ENCODE measurements around the gene KPNA1. TPM values are rescaled to one million over a fixed set of nuclear protein-coding genes. Genes with fewer than 3 reads are reported as not detected.

KPNA1 gene
- polyA plus RNA-seq, 3 donors = 18.0 to 41.2 (median 38.5) TPM

- Mint-ChIP-seq H3K4me1 (peaks cover 39% of the 10 kb centered on the region), H3K27ac (peak overlapping the region; percentile 94 to 98 (median 95)), H3K36me3 (peaks cover 4 to 16% of the 10 kb centered on the region in 2 donors), H3K4me3 (peak overlapping the region; percentile 93 to 95), H3K9me3 (no peaks in the 10 kb centered on the region), H3K27me3 (ENCODE audit: low read depth in 3 of 3) (no peaks in the 10 kb centered on the region)
- Histone ChIP-seq H2AFZ (ENCODE audit: insufficient read depth, low read depth, low read length, poor library complexity, severe bottlenecking) (peak overlapping the region; percentile 84), H3K27me3 (ENCODE audit: control insufficient read depth in 2 of 2, insufficient read depth in 2 of 2, low read length in 2 of 2) (no peaks in the 10 kb centered on the region), H3K27ac (ENCODE audit: low read depth in 1 of 2, low read length in 2 of 2) (peak overlapping the region; percentile 79 to 92), H3K36me3 (replicated peaks in 1 of 2; ENCODE audit: control insufficient read depth in 1 of 2, insufficient read depth in 2 of 2, low read length in 2 of 2) (peaks cover 2 to 19% of the 10 kb centered on the region in 2 donors), H3K4me2 (replicated peaks; ENCODE audit: extremely low read depth, low read length, poor library complexity, severe bottlenecking) (peak overlapping the region; percentile 89), H3K9ac (ENCODE audit: insufficient read depth, low read length, poor library complexity, severe bottlenecking) (peak overlapping the region; percentile 81), H4K20me1 (ENCODE audit: insufficient read depth, low read length) (peaks cover 3% of the 10 kb centered on the region), H3K4me3 (replicated peaks in 1 of 3; ENCODE audit: low read depth in 2 of 3, low read length in 3 of 3) (peak overlapping the region; percentile 73 to 97 (median 94)), H3K9me3 (replicated peaks in 1 of 2; ENCODE audit: control insufficient read depth in 1 of 2, insufficient read depth in 1 of 2, low read length in 2 of 2) (no peaks in the 10 kb centered on the region), H3K4me1 (ENCODE audit: control insufficient read depth in 1 of 2, insufficient read depth in 2 of 2, low read length in 2 of 2) (peaks cover 18 to 26% of the 10 kb centered on the region in 2 donors), H3K79me2 (ENCODE audit: insufficient read depth, low read length) (peaks cover 91% of the 10 kb centered on the region)
- WGBS (ENCODE audit: insufficient coverage) = 27% methylated on average over 10 of the region's 10 CpGs
- peak; percentile 21 to 55 (median 44) for DNase-seq
- TF ChIP-seq CTCF (IDR thresholded peaks at IDR 0.05) = no peak
- intact Hi-C loops (cut with micrococcal nuclease) = loop anchor here (5.0 to 10.0 kb wide), 3 partner anchors 33 to 870 kb away; partner anchors contain the start of genes POLQ (in 2 of the 2), FAM162A (in 1 of the 2), KPNA1 (in 1 of the 2) and MIX23 (in 1 of the 2)
Measured at GRCh38 chr3:122415104-122415744, 99.5 kb downstream of the KPNA1 start.

- H3K4me2 ChIP-seq (replicated peaks; ENCODE audit: extremely low read depth, low read length, poor library complexity, severe bottlenecking) = no peak overlapping the region
- Mint-ChIP-seq H3K4me3 (no peak overlapping the region), H3K4me1 (peaks cover 45% of the 10 kb centered on the region), H3K36me3 (peaks cover 4 to 18% of the 10 kb centered on the region in 2 donors), H3K27me3 (ENCODE audit: low read depth in 3 of 3) (no peaks in the 10 kb centered on the region), H3K9me3 (no peaks in the 10 kb centered on the region), H3K27ac (no peak overlapping the region)
- DNase-seq = no peak
- intact Hi-C loops (cut with micrococcal nuclease) = loop anchor here (10.0 kb wide), 2 partner anchors 100 to 870 kb away; partner anchors contain the start of genes POLQ (in 2 of the 2) and KPNA1 (in 1 of the 2)
- 100% methylated on average over 1 of the region's 3 CpGs for WGBS (ENCODE audit: insufficient coverage)
- peaks cover 2 to 18% of the 10 kb centered on the region in 2 donors for H3K36me3 ChIP-seq (replicated peaks in 1 of 2; ENCODE audit: control insufficient read depth in 1 of 2, insufficient read depth in 2 of 2, low read length in 2 of 2)
- no peak overlapping the region for H2AFZ ChIP-seq (ENCODE audit: insufficient read depth, low read depth, low read length, poor library complexity, severe bottlenecking)
- no peak overlapping the region for H3K4me3 ChIP-seq (replicated peaks in 1 of 3; ENCODE audit: low read depth in 2 of 3, low read length in 3 of 3)
- peaks cover 86% of the 10 kb centered on the region for H3K79me2 ChIP-seq (ENCODE audit: insufficient read depth, low read length)
- no peaks in the 10 kb centered on the region for H3K9me3 ChIP-seq (replicated peaks in 1 of 2; ENCODE audit: control insufficient read depth in 1 of 2, insufficient read depth in 1 of 2, low read length in 2 of 2)
- no peaks in the 10 kb centered on the region for H4K20me1 ChIP-seq (ENCODE audit: insufficient read depth, low read length)
- no peaks in the 10 kb centered on the region for H3K27me3 ChIP-seq (ENCODE audit: control insufficient read depth in 2 of 2, insufficient read depth in 2 of 2, low read length in 2 of 2)
- H3K9ac ChIP-seq (ENCODE audit: insufficient read depth, low read length, poor library complexity, severe bottlenecking) = peak overlapping the region; percentile 81
- H3K27ac ChIP-seq (ENCODE audit: low read depth in 1 of 2, low read length in 2 of 2) = no peak overlapping the region
- TF ChIP-seq CTCF (IDR thresholded peaks at IDR 0.05) = no peak
- H3K4me1 ChIP-seq (ENCODE audit: control insufficient read depth in 1 of 2, insufficient read depth in 2 of 2, low read length in 2 of 2) = peaks cover 25 to 34% of the 10 kb centered on the region in 2 donors
Measured at GRCh38 chr3:122414391-122414790, 100.3 kb downstream of the KPNA1 start.
